ENCODE data around the gene DOLPP1. TPM values are rescaled to one million over a fixed set of nuclear protein-coding genes. Genes with fewer than 3 reads are reported as not detected.

Gene DOLPP1
- total RNA-seq, 1 donor from 2014 or later: 13.2 TPM

- intact Hi-C loops (cut with DNase I): no loop called here
- H3K36me3 ChIP-seq: peaks cover 9% of the 10 kb centered on the region
- no peaks in the 10 kb centered on the region for H3K4me1 ChIP-seq
- H3K9me3 ChIP-seq: no peaks in the 10 kb centered on the region
- H3K27me3 ChIP-seq: no peaks in the 10 kb centered on the region
- no peak for TF ChIP-seq CTCF (IDR thresholded peaks at IDR 0.05)
- no peak overlapping the region for H3K27ac ChIP-seq
- no peak overlapping the region for H3K4me3 ChIP-seq
- no peak for ATAC-seq
- DNase-seq: no peak
These were observed 16.9 kb downstream of the DOLPP1 start for GRCh38 chr9:129097671-129098306.

- no peaks in the 10 kb centered on the region for H3K27me3 ChIP-seq
- H3K9me3 ChIP-seq: no peaks in the 10 kb centered on the region
- no peak for DNase-seq
- no peak for TF ChIP-seq CTCF (IDR thresholded peaks at IDR 0.05)
- peaks cover 9% of the 10 kb centered on the region for H3K36me3 ChIP-seq
- intact Hi-C loops (cut with DNase I): no loop called here
- no peaks in the 10 kb centered on the region for H3K4me1 ChIP-seq
- H3K4me3 ChIP-seq: no peak overlapping the region
- ATAC-seq: no peak
- no peak overlapping the region for H3K27ac ChIP-seq
These were observed 17.4 kb downstream of the DOLPP1 start for GRCh38 chr9:129098328-129098727.

GRCh38 chr9:129100383-129101169 is 19.7 kb downstream of the DOLPP1 start:
- ATAC-seq (no peak), DNase-seq (no peak)
- Histone ChIP-seq H3K27me3 (no peaks in the 10 kb centered on the region), H3K4me3 (no peak overlapping the region), H3K36me3 (peaks cover 9% of the 10 kb centered on the region), H3K4me1 (no peaks in the 10 kb centered on the region), H3K27ac (no peak overlapping the region), H3K9me3 (no peaks in the 10 kb centered on the region)
- no peak for TF ChIP-seq CTCF (IDR thresholded peaks at IDR 0.05)
- intact Hi-C loops (cut with DNase I): no loop called here

GRCh38 chr9:129101279-129101678 is 20.4 kb downstream of the DOLPP1 start:
- DNase-seq (no peak), ATAC-seq (no peak)
- TF ChIP-seq CTCF (IDR thresholded peaks at IDR 0.05): no peak
- H3K4me3 ChIP-seq: no peak overlapping the region
- H3K27me3 ChIP-seq: no peaks in the 10 kb centered on the region
- no peaks in the 10 kb centered on the region for H3K9me3 ChIP-seq
- no peaks in the 10 kb centered on the region for H3K4me1 ChIP-seq
- intact Hi-C loops (cut with DNase I): no loop called here
- H3K27ac ChIP-seq: no peak overlapping the region
- peaks cover 2% of the 10 kb centered on the region for H3K36me3 ChIP-seq

GRCh38 chr9:129102095-129102525 is 21.2 kb downstream of the DOLPP1 start:
- H3K4me3 ChIP-seq: no peak overlapping the region
- intact Hi-C loops (cut with DNase I): no loop called here
- no peaks in the 10 kb centered on the region for H3K9me3 ChIP-seq
- ATAC-seq: no peak
- no peaks in the 10 kb centered on the region for H3K36me3 ChIP-seq
- DNase-seq: no peak
- no peaks in the 10 kb centered on the region for H3K27me3 ChIP-seq
- TF ChIP-seq CTCF (IDR thresholded peaks at IDR 0.05): no peak
- H3K27ac ChIP-seq: no peak overlapping the region
- H3K4me1 ChIP-seq: no peaks in the 10 kb centered on the region

Measured in upper lobe of right lung (tissue), 1 donor.